Heart left ventricle (tissue), 13 donors: ENCODE results near the gene PODXL2.

Experiments
- CTCF ChIP-seq, 12 donors: fragments of 200-600 bp; sonication (generic) in 4 of 12; IDR thresholded peaks; one replicate each; pipeline versions ENCODE4 v1.5.0 to v1.8.0; 2018 to 2022; ENCODE audit warnings: antibody characterized with exemption in 12 of 12, mild to moderate bottlenecking in 5 of 12
- POLR2A ChIP-seq, 2 donors: fragments of 450-650 bp; IDR thresholded peaks; one replicate each; pipeline ENCODE4 v1.6.1; 2017; ENCODE audit warnings: antibody characterized with exemption in 2 of 2, mild to moderate bottlenecking in 2 of 2, moderate library complexity in 2 of 2
- donor health status: ischemic (EF 13 %, LVEDD 7.1; RV severe dilation, severe dysfunction).
- donor health status: DM: no; HTN: yes; CAD: no.
- donor health status: DM: no; HTN: no; CAD: no.
- donor health status: ischemic (EF 25% LVEDD 6.9; RV normal size, moderate dysfunction).
- donor health status: ischemic (EF 25% LVEDD 5.7; RV mildly dilated, moderate dysfunction).
- donor health status: ischemic (EF 35%, LVEDD 5.7; RV mildly dilated, moderate dysfunction).
- donor health status: nonischemic (EF 11% LVEDD 7.7; RV severe dilation, severe dysfunction).
- donor health status: DM: yes; HTN: yes; CAD: no.
- donor health status: PGD.
- donor health status: ischemic (EF 29% LVEDD 5.4; RV normal size, mild dysfunction).
- donor health status: nonischemic (EF 23%, LVEDD 6.1; RV moderate dilation, normal function).

DNA sequence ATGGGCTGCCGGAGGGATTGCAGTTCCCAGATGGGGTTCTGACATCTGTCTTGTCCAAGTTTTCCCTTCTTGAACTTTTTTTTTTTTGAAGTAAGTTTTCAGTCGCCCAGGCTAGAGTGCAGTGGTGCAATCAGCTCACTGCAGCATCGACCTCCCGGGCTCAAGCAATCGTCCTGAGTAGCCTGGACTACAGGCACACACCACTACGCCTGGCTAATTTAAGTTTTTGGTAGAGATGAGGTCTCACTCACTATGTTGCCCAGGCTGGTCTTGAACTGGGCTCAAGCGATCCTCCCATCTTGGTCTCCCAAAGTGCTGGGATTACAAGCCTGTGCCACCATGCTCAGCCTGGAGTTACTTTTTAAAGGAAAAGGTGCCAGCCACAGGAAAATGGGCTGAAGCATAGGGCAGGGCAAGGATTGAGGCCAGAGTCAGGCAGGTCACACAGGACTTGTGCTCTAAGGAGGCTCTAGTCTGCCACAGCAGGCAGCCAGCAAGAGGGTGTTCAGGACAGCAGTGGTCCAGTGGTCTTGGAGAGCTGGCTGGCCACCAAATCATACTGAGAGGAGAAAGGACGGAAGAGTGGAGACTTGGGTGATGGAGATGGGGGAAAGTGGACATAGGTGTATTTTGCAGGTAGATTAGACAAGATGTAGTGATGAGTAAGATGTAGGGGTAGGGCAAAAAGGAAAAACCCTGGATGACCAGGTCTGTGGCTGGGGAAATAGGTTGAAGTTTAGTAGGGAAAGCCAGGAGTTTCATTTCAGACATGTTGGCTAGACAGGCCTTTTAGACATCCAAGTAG, 6.0 kb upstream of the PODXL2 start:
- TF ChIP-seq CTCF (IDR thresholded peaks at IDR 0.05) = no peak
- no peak for TF ChIP-seq POLR2A (IDR thresholded peaks at IDR 0.05)
